Erythroblast (primary cell): Measurements from ENCODE around the gene SAMD4A.

ENCODE experiments used
- GATA1 ChIP-seq: IDR thresholded peaks from 2 replicates; pipeline ENCODE4 v1.6.1; 2011; ENCODE audit warnings: low read depth, mild to moderate bottlenecking, control low read depth, low read length, moderate library complexity
- POLR2A ChIP-seq: IDR thresholded peaks from 2 replicates; pipeline ENCODE4 v1.6.1; 2011; ENCODE audit warnings: mild to moderate bottlenecking, low read length

GRCh38 chr14:54614296-54614695 lies 47.4 kb downstream of the SAMD4A start:
- TF ChIP-seq POLR2A (no peak), GATA1 (no peak)
